Measurements from ENCODE around the gene LAMA5.

The LAMA5 gene

DNA sequence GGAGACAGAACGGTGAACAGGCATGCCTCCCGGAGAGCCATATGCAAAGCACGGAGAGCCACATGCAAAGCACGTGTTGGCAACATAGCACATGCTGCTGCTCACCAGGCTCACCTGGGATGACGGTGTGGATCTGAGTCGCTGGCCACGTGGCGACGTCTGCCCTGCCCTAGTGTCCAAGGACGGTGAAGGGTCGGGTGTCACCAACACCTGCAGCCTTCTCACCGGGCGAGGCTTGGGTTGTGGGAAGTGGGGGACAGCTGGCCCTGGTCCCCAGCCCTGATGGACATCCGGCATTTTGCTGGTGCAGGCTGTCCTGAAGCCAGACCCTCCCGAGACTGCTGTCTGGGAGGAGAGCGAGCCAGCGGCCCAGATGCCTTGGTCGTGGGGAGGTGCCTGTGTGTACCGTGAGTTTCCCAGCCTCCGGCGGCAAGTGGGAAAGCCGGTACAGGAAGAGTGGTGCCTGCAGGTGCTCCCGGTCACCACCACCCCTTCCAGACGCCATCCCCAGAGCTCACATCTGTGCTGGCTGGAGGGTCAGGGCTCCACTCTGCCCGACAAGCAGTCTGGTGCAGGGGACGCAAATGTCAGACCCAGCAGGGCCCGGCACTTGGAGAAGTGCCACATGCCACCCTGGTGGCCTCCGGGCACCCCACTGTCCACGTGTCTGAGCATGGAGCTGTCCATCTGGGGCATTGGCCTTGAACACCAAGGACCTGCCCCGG is 70.2 kb downstream of the LAMA5 start:
- no peak for DNase-seq (ENCODE audit: extremely low spot score)
- POLR2A ChIA-PET, result no interaction called here
- TF ChIP-seq, protein P1, sequence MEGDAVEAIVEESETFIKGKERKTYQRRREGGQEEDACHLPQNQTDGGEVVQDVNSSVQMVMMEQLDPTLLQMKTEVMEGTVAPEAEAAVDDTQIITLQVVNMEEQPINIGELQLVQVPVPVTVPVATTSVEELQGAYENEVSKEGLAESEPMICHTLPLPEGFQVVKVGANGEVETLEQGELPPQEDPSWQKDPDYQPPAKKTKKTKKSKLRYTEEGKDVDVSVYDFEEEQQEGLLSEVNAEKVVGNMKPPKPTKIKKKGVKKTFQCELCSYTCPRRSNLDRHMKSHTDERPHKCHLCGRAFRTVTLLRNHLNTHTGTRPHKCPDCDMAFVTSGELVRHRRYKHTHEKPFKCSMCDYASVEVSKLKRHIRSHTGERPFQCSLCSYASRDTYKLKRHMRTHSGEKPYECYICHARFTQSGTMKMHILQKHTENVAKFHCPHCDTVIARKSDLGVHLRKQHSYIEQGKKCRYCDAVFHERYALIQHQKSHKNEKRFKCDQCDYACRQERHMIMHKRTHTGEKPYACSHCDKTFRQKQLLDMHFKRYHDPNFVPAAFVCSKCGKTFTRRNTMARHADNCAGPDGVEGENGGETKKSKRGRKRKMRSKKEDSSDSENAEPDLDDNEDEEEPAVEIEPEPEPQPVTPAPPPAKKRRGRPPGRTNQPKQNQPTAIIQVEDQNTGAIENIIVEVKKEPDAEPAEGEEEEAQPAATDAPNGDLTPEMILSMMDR (IDR thresholded peaks at IDR 0.05; ENCODE audit: control extremely low read depth, extremely low read depth, low read depth, missing control alignments), result no peak
- CTCF ChIA-PET, result interaction anchor here (0.7 to 2.4 kb wide), 3 partner anchors 86 to 285 kb away, joined by 3 to 8 read pairs (median 4); partner anchors contain the start of gene RPS21

DNA sequence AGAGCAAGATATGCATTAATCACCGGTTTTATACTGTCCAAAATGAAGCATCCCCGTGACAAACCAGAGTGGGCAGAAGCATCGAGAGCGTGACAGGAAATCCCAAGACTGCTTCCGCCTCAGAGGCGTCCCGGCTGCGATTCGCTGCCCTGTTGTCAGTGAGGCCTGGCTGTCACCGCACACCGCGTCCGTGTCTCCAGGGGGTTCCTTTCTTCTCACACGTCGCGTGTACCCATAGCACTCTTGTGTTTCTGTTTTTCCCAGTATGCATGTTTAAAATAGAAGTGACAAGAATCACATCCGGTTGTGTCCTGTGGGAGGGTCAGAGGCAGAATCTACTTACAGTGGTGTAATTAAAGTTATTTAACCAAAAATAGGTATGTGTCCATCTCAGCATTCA is 72.6 kb downstream of the LAMA5 start:
- TF ChIP-seq, protein P1 (IDR thresholded peaks at IDR 0.05; ENCODE audit: control extremely low read depth, extremely low read depth, low read depth, missing control alignments), result no peak
- CTCF ChIA-PET, result interaction anchor here (0.9 kb wide), 1 partner anchor 8 kb away, joined by 3 read pairs; the partner anchor contains the start of gene ADRM1
- no peak for DNase-seq (ENCODE audit: extremely low spot score)
- POLR2A ChIA-PET, result no interaction called here

DNA sequence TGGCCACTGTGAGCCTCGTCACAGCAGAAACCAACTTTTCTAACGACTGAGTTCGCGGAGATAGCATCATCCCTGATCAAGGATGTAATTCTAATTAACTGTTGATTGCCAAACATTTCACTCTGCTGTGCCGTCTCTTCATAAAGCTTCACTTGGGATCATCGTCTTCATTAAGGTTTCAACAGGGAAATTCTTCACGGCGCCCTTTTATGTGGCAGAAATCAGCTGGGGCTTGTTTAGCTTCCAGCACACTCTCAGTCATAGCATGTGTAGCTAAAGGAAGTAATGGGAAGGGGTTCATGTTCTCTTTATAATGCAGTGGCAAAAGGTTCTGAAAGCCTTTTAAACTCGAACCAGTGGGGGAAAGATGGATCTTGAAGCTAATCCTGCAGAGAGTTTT is 73.2 kb downstream of the LAMA5 start:
- TF ChIP-seq, protein P1 (IDR thresholded peaks at IDR 0.05; ENCODE audit: control extremely low read depth, extremely low read depth, low read depth, missing control alignments), result no peak
- CTCF ChIA-PET, result interaction anchor here (0.9 kb wide), 1 partner anchor 9 kb away, joined by 3 read pairs; the partner anchor contains the start of gene ADRM1
- POLR2A ChIA-PET, result no interaction called here
- no peak for DNase-seq (ENCODE audit: extremely low spot score)

DNA sequence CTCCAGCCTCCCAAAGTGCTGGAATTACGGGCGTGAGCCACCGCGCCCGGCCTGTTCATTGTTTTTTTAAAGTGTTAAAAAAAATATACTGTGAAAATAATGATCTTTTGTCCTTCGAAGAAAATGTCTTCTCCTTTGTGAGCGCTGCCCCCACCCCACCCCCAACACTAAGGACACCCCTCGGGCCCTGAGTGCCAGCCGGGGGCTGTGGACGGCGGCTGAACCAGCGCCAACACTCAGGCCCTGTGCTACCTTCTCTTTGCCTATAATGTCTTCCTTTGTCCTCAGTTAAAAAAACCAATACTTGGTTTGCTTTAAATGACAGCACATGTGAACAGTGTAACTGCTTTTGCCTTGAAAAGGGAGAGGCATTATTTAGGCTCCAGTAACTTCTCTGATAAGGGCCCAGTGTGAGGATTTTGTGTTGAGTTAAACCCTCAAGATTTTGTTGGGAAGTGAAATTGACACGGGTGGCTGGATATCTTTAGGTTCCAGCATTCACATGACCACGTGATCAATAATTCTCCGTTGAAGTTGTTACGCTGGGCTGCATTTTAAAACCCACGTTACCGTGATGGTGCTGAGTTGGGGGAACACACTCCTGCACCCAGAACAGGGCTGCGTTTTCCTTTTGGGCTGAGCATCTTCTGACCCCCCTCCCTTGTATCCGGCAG is 73.9 kb downstream of the LAMA5 start:
- TF ChIP-seq, protein P1 (IDR thresholded peaks at IDR 0.05; ENCODE audit: control extremely low read depth, extremely low read depth, low read depth, missing control alignments), result no peak
- DNase-seq (ENCODE audit: extremely low spot score), result no peak
- ChIA-PET CTCF (interaction anchor here (3.4 kb wide), 1 partner anchor 7 kb away, joined by 14 read pairs; no protein-coding TSS in a partner anchor), POLR2A (no interaction called here)

DNA sequence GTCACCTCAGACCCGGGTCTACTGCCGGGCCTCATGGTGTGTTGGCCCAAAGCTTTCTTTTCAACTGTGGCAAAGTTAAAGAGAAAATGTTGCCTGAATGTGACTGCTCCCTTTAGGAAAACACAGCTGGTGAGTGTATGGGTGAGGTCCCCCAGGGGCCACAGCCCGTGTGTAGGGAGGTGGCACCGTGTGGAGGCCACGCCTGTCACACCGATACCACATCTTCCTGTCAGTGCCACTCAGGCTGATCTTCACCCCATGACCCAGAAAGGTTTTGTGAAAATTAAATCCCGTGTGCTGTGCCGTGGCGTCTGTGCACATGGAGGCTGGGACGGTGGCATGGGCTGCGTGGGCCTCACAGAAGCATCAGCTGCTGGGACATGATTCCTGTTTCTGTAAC is 75.0 kb downstream of the LAMA5 start:
- TF ChIP-seq, protein P1 (IDR thresholded peaks at IDR 0.05; ENCODE audit: control extremely low read depth, extremely low read depth, low read depth, missing control alignments), result no peak
- POLR2A ChIA-PET, result no interaction called here
- no peak for DNase-seq (ENCODE audit: extremely low spot score)
- CTCF ChIA-PET, result interaction anchor here (3.4 kb wide), 1 partner anchor 8 kb away, joined by 14 read pairs; no protein-coding TSS in a partner anchor

DNA sequence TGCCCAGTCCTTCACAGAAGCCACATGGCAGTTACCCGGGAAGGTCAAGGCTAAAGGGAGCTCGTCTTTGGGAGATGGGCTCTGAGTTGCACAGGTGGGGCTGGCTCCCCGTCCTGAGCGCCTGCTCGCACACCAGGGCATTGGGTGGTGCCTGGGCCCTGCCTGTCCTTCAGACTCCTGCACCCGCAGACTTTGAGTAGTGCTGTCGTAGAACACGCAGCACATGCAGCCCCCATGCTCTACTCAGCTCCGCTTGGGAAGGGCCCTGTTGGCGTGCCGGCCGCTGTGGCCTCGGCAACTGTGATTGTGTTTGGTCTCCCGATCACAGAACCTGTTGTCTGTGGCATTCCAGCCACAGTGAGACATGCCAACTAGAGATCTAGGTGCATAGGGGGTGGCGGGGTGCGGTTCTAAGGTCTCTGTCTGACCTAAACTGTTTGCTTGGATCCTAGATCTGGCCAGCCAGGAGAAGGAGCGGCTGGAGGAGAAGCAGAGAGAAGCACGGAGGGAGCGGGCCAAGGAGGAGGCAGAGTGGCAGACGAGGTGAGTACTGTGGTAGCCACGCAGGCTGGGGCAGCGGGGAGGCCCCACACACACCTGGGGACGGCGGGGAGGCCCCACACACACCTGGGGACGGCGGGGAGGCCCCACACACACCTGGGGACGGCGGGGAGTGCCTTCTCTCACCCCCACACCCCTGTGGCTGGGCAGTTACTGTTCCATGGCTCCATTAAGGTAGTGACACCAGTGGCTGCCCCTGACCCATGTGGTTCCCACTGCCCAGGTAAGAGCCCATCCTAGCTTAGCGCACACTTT is 75.7 kb downstream of the LAMA5 start:
- ChIA-PET CTCF (interaction anchor here (3.4 kb wide), 1 partner anchor 9 kb away, joined by 14 read pairs; no protein-coding TSS in a partner anchor), POLR2A (no interaction called here)
- TF ChIP-seq, protein P1 (IDR thresholded peaks at IDR 0.05; ENCODE audit: control extremely low read depth, extremely low read depth, low read depth, missing control alignments), result no peak

More for the DNA sequence above, 75.7 kb downstream of the LAMA5 start:
- no peak for DNase-seq (ENCODE audit: extremely low spot score)
